ENCODE measurements around the gene RTN4RL2. TPM values are rescaled to one million over a fixed set of nuclear protein-coding genes. Genes with fewer than 3 reads are reported as not detected.

Gene RTN4RL2
- total and polyA plus RNA-seq, 9 of the 15 experiments (the other 6 are each of a cell fraction or from before 2014, with no cell fraction given), result 0.06 to 1.9 (median 0.34) TPM; not detected in 4

DNA sequence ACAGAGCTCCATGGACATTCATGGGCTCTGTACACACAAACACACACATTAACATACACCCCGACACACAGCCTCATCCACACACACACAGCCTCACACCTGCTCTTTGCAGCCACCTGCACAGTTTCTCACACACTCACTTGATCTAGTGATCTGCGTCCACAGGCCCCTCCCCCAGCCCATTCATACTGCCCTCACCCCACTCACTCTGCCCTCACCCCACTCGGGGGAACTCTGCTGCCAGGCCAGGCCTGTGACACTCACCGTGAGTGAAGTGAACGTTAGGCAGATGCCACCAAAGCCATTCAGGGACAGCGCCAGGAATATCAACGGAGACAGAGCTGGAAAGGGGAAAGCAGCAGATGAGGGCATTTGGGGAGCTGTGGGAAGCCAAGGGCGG is 40.2 kb downstream of the RTN4RL2 start:
- Histone ChIP-seq H3K79me2 (ENCODE audit: control insufficient read depth, insufficient read depth, low read length) (peaks cover 8% of the 10 kb centered on the region; the same call in 1 of the 3 replicates), H3K27ac (ENCODE audit: extremely low read depth, low read depth, low read length) (no peak overlapping the region; the same call in 2 of the 3 replicates), H3K4me1 (replicated peaks in 1 of 2; ENCODE audit: control insufficient read depth in 2 of 2, insufficient read depth in 2 of 2, low read length in 2 of 2) (peaks cover 16 to 26% of the 10 kb centered on the region in 2 experiments), H3K9me3 (replicated peaks; ENCODE audit: control insufficient read depth, insufficient read depth, low read depth, low read length) (no peaks in the 10 kb centered on the region), H3K27me3 (ENCODE audit: control insufficient read depth in 2 of 2, insufficient read depth in 2 of 2, low read length in 2 of 2) (no peaks in the 10 kb centered on the region), H4K20me1 (replicated peaks; ENCODE audit: control insufficient read depth, insufficient read depth, low read length) (peaks cover 24% of the 10 kb centered on the region), H3K36me3 (ENCODE audit: control insufficient read depth, insufficient read depth, low read length) (peaks cover 77% of the 10 kb centered on the region), H3K4me3 (no peak overlapping the region), H3K9me1 (ENCODE audit: control insufficient read depth, insufficient read depth, low read length) (no peaks in the 10 kb centered on the region), H3K9ac (ENCODE audit: insufficient read depth in 1 of 2, low read depth in 2 of 2, low read length in 2 of 2) (peak overlapping the region in 1 of 2 experiments; percentile 11; a peak in 1 of 4 replicates), H3K4me2 (ENCODE audit: insufficient read depth, low read length) (peak overlapping the region; percentile 71; the same call in 1 of the 2 replicates), H2AFZ (ENCODE audit: low read depth, low read length) (no peak overlapping the region)
- ChIA-PET CTCF (ENCODE audit: low intra/inter-chr PET ratio) (no interaction called here), POLR2A (interaction anchor here (0.6 to 4.5 kb wide), 4 partner anchors 11 to 97 kb away, joined by 3 to 25 read pairs (median 3); partner anchors contain the start of gene SLC43A1)
- WGBS (ENCODE audit: insufficient coverage, low coverage, missing lambda C conversion rate), result 92% methylated on average over 8 of the region's 8 CpGs
- TF ChIP-seq, protein P1, sequence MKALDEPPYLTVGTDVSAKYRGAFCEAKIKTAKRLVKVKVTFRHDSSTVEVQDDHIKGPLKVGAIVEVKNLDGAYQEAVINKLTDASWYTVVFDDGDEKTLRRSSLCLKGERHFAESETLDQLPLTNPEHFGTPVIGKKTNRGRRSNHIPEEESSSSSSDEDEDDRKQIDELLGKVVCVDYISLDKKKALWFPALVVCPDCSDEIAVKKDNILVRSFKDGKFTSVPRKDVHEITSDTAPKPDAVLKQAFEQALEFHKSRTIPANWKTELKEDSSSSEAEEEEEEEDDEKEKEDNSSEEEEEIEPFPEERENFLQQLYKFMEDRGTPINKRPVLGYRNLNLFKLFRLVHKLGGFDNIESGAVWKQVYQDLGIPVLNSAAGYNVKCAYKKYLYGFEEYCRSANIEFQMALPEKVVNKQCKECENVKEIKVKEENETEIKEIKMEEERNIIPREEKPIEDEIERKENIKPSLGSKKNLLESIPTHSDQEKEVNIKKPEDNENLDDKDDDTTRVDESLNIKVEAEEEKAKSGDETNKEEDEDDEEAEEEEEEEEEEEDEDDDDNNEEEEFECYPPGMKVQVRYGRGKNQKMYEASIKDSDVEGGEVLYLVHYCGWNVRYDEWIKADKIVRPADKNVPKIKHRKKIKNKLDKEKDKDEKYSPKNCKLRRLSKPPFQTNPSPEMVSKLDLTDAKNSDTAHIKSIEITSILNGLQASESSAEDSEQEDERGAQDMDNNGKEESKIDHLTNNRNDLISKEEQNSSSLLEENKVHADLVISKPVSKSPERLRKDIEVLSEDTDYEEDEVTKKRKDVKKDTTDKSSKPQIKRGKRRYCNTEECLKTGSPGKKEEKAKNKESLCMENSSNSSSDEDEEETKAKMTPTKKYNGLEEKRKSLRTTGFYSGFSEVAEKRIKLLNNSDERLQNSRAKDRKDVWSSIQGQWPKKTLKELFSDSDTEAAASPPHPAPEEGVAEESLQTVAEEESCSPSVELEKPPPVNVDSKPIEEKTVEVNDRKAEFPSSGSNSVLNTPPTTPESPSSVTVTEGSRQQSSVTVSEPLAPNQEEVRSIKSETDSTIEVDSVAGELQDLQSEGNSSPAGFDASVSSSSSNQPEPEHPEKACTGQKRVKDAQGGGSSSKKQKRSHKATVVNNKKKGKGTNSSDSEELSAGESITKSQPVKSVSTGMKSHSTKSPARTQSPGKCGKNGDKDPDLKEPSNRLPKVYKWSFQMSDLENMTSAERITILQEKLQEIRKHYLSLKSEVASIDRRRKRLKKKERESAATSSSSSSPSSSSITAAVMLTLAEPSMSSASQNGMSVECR (CRISPR knock-in tag; IDR thresholded peaks at IDR 0.05), result no peak
- TF ChIP-seq, protein P2, sequence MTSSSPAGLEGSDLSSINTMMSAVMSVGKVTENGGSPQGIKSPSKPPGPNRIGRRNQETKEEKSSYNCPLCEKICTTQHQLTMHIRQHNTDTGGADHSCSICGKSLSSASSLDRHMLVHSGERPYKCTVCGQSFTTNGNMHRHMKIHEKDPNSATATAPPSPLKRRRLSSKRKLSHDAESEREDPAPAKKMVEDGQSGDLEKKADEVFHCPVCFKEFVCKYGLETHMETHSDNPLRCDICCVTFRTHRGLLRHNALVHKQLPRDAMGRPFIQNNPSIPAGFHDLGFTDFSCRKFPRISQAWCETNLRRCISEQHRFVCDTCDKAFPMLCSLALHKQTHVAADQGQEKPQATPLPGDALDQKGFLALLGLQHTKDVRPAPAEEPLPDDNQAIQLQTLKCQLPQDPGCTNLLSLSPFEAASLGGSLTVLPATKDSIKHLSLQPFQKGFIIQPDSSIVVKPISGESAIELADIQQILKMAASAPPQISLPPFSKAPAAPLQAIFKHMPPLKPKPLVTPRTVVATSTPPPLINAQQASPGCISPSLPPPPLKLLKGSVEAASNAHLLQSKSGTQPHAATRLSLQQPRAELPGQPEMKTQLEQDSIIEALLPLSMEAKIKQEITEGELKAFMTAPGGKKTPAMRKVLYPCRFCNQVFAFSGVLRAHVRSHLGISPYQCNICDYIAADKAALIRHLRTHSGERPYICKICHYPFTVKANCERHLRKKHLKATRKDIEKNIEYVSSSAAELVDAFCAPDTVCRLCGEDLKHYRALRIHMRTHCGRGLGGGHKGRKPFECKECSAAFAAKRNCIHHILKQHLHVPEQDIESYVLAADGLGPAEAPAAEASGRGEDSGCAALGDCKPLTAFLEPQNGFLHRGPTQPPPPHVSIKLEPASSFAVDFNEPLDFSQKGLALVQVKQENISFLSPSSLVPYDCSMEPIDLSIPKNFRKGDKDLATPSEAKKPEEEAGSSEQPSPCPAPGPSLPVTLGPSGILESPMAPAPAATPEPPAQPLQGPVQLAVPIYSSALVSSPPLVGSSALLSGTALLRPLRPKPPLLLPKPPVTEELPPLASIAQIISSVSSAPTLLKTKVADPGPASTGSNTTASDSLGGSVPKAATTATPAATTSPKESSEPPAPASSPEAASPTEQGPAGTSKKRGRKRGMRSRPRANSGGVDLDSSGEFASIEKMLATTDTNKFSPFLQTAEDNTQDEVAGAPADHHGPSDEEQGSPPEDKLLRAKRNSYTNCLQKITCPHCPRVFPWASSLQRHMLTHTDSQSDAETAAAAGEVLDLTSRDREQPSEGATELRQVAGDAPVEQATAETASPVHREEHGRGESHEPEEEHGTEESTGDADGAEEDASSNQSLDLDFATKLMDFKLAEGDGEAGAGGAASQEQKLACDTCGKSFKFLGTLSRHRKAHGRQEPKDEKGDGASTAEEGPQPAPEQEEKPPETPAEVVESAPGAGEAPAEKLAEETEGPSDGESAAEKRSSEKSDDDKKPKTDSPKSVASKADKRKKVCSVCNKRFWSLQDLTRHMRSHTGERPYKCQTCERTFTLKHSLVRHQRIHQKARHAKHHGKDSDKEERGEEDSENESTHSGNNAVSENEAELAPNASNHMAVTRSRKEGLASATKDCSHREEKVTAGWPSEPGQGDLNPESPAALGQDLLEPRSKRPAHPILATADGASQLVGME (CRISPR knock-in tag; IDR thresholded peaks at IDR 0.05), result no peak
- TF ChIP-seq, protein P3, sequence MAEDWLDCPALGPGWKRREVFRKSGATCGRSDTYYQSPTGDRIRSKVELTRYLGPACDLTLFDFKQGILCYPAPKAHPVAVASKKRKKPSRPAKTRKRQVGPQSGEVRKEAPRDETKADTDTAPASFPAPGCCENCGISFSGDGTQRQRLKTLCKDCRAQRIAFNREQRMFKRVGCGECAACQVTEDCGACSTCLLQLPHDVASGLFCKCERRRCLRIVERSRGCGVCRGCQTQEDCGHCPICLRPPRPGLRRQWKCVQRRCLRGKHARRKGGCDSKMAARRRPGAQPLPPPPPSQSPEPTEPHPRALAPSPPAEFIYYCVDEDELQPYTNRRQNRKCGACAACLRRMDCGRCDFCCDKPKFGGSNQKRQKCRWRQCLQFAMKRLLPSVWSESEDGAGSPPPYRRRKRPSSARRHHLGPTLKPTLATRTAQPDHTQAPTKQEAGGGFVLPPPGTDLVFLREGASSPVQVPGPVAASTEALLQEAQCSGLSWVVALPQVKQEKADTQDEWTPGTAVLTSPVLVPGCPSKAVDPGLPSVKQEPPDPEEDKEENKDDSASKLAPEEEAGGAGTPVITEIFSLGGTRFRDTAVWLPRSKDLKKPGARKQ (CRISPR knock-in tag; IDR thresholded peaks at IDR 0.05), result no peak
- no peak for TF ChIP-seq ZNF232 (CRISPR knock-in tag; IDR thresholded peaks at IDR 0.05)
- no peak for TF ChIP-seq ZNF507 (tag; conservative IDR thresholded peaks at IDR 0.05)
- no peak for TF ChIP-seq CAMTA2 (CRISPR knock-in tag; conservative IDR thresholded peaks at IDR 0.05)
- in situ Hi-C loops (cut with MboI), result no loop called here
- DNase-seq (ENCODE audit: extremely low read depth in 1 of 4, low spot score in 3 of 4) (no peak), ATAC-seq (peak; percentile 1; the same call in 1 of the 3 replicates), FAIRE-seq (no peak)
- no TSS peak for BruUV-seq (replicated peaks)
- intact Hi-C loops (cut with micrococcal nuclease), result no loop called here
